H9 (cell line): Measurements from ENCODE around the gene GRIA4. TPM values are rescaled to one million over a fixed set of nuclear protein-coding genes. Genes with fewer than 3 reads are reported as not detected.

ENCODE experiments used
- DNase-seq: peaks from one replicate; pipeline ENCODE4 v3.0.0-alpha.2; 2017
- H2AFZ ChIP-seq: one replicate; pipeline ENCODE4 v1.6.1; 2013; ENCODE audit warnings: mild to moderate bottlenecking, low read length, control low read depth, moderate library complexity
- H2AK5ac ChIP-seq: 2 replicates; pipeline ENCODE4 v1.6.1; 2013; ENCODE audit warnings: low read length, control low read depth, mixed read lengths; ENCODE audit not compliant: insufficient read length
- H2BK120ac ChIP-seq: one replicate; pipeline ENCODE4 v1.6.1; 2013; ENCODE audit warnings: low read depth, mild to moderate bottlenecking, low read length, control low read depth, inconsistent platforms; ENCODE audit not compliant: poor library complexity, severe bottlenecking
- H2BK12ac ChIP-seq: 2 replicates; pipeline ENCODE4 v1.6.1; 2013; ENCODE audit warnings: low read length, control low read depth, mixed read lengths, low read depth; ENCODE audit not compliant: insufficient read length
- H2BK15ac ChIP-seq: 2 replicates; pipeline ENCODE4 v1.6.1; 2013; ENCODE audit warnings: low read depth, low read length, control low read depth
- H2BK20ac ChIP-seq: one replicate; pipeline ENCODE4 v1.6.1; 2013; ENCODE audit warnings: low read depth, mild to moderate bottlenecking, low read length, control low read depth, inconsistent platforms; ENCODE audit not compliant: poor library complexity, severe bottlenecking
- H2BK5ac ChIP-seq: 2 replicates; pipeline ENCODE4 v1.6.1; 2013; ENCODE audit warnings: low read length, control low read depth, mixed read lengths; ENCODE audit not compliant: insufficient read length
- H3K14ac ChIP-seq: 2 replicates; pipeline ENCODE4 v1.6.1; 2013; ENCODE audit warnings: low read length, control low read depth; ENCODE audit not compliant: insufficient read depth
- H3K18ac ChIP-seq: 2 replicates; pipeline ENCODE4 v1.6.1; 2013; ENCODE audit warnings: low read depth, mild to moderate bottlenecking, mixed read lengths, low read length, control low read depth; ENCODE audit not compliant: insufficient read length
- H3K23ac ChIP-seq: 2 replicates; pipeline ENCODE4 v1.6.1; 2013; ENCODE audit warnings: low read length, control low read depth, mixed read lengths, low read depth; ENCODE audit not compliant: insufficient read length
- H3K23me2 ChIP-seq: 2 replicates; pipeline ENCODE4 v1.6.1; 2013; ENCODE audit warnings: low read depth, mild to moderate bottlenecking, mixed read lengths, low read length, control low read depth; ENCODE audit not compliant: insufficient read length, poor library complexity, severe bottlenecking
- H3K27ac ChIP-seq: 2 replicates; pipeline ENCODE4 v1.5.1; 2013; ENCODE audit warnings: low read length, control low read depth, mixed read lengths, low read depth; ENCODE audit not compliant: insufficient read length
- H3K27me3 ChIP-seq: 2 replicates; pipeline ENCODE4 v1.6.1; 2013; ENCODE audit warnings: low read length, control low read depth, inconsistent platforms; ENCODE audit not compliant: insufficient read depth
- H3K4ac ChIP-seq: 2 replicates; pipeline ENCODE4 v1.6.1; 2013; ENCODE audit warnings: low read depth, mild to moderate bottlenecking, control low read depth, inconsistent platforms, low read length, moderate library complexity
- H3K4me1 ChIP-seq: 2 replicates; pipeline ENCODE4 v1.6.1; 2013; ENCODE audit warnings: low read length, control low read depth, inconsistent platforms; ENCODE audit not compliant: insufficient read depth
- H3K4me2 ChIP-seq: 2 replicates; pipeline ENCODE4 v1.6.1; 2013; ENCODE audit warnings: low read length, control low read depth, mixed read lengths; ENCODE audit not compliant: insufficient read length, insufficient read depth
- H3K56ac ChIP-seq: 2 replicates; pipeline ENCODE4 v1.6.1; 2013; ENCODE audit warnings: low read depth, mild to moderate bottlenecking, mixed read lengths, low read length, control low read depth; ENCODE audit not compliant: insufficient read length
- H3K79me1 ChIP-seq: 2 replicates; pipeline ENCODE4 v1.6.1; 2013; ENCODE audit warnings: low read depth, mild to moderate bottlenecking, moderate library complexity, low read length, control low read depth, inconsistent platforms; ENCODE audit not compliant: insufficient read depth, poor library complexity, severe bottlenecking
- H3K79me2 ChIP-seq: 2 replicates; pipeline ENCODE4 v1.6.1; 2013; ENCODE audit warnings: low read length, control low read depth, inconsistent platforms; ENCODE audit not compliant: insufficient read depth
- H3K9ac ChIP-seq: 2 replicates; pipeline ENCODE4 v1.6.1; 2013; ENCODE audit warnings: low read length, control low read depth, mixed read lengths; ENCODE audit not compliant: insufficient read length; ENCODE audit errors: extremely low read depth
- H3K9me3 ChIP-seq: one replicate; pipeline ENCODE4 v1.6.1; 2013; ENCODE audit warnings: low read depth, low read length, inconsistent platforms; ENCODE audit not compliant: control insufficient read depth
- H3T11ph ChIP-seq: one replicate; pipeline ENCODE4 v1.6.1; 2013; ENCODE audit warnings: mild to moderate bottlenecking, low read length, control low read depth, inconsistent platforms
- H4K20me1 ChIP-seq: one replicate; pipeline ENCODE4 v1.6.1; 2013; ENCODE audit not compliant: control insufficient read depth, insufficient read length, insufficient read depth
- H4K5ac ChIP-seq: 2 replicates; pipeline ENCODE4 v1.6.1; 2013; ENCODE audit warnings: low read depth, mild to moderate bottlenecking, mixed read lengths, low read length, control low read depth; ENCODE audit not compliant: insufficient read length
- H4K8ac ChIP-seq: replicated peaks from 2 replicates; pipeline ENCODE4 v1.6.1; 2013; ENCODE audit warnings: low read length, control low read depth, mixed read lengths, low read depth; ENCODE audit not compliant: insufficient read length
- H4K91ac ChIP-seq: 2 replicates; pipeline ENCODE4 v1.6.1; 2013; ENCODE audit warnings: low read depth, mild to moderate bottlenecking, moderate library complexity, mixed read lengths, low read length, control low read depth; ENCODE audit not compliant: insufficient read length
- H3K27ac Mint-ChIP-seq, 3 experiments: 2 replicates in 2 of 3; 3 replicates in 1 of 3; pipeline ENCODE4 v1.8.0; 2020 to 2021; ENCODE audit warnings: mixed read lengths in 3 of 3, mild to moderate bottlenecking in 1 of 3, moderate library complexity in 1 of 3
- H3K27me3 Mint-ChIP-seq: 2 replicates; pipeline ENCODE4 v1.8.0; 2021; ENCODE audit warnings: low read depth, mild to moderate bottlenecking, moderate library complexity, mixed read lengths
- H3K36me3 Mint-ChIP-seq, 3 experiments: 2 replicates in 2 of 3; 3 replicates in 1 of 3; pipeline ENCODE4 v1.8.0; 2020 to 2021; ENCODE audit warnings: low read depth in 3 of 3, mixed read lengths in 3 of 3; ENCODE audit not compliant: insufficient read depth in 1 of 3
- H3K4me1 Mint-ChIP-seq, 2 experiments: 2 replicates each; pipeline ENCODE4 v1.8.0; 2020; ENCODE audit warnings: mixed read lengths in 2 of 2
- H3K4me3 Mint-ChIP-seq, 2 experiments: 2 replicates in 1 of 2; 3 replicates in 1 of 2; pipeline ENCODE4 v1.8.0; 2020 to 2021; ENCODE audit warnings: mild to moderate bottlenecking in 2 of 2, mixed read lengths in 2 of 2, moderate library complexity in 1 of 2
- H3K9me3 Mint-ChIP-seq, 2 experiments: 2 replicates in 1 of 2; 3 replicates in 1 of 2; pipeline ENCODE4 v1.8.0; 2020; ENCODE audit warnings: mild to moderate bottlenecking in 2 of 2, mixed read lengths in 2 of 2, moderate library complexity in 1 of 2
- CTCF ChIP-seq: fragments of 200-600 bp; sonication (generic); conservative IDR thresholded peaks from 3 replicates; pipeline ENCODE4 v1.8.0; 2021; ENCODE audit warnings: antibody characterized with exemption, mild to moderate bottlenecking
- WGBS: extraction: QIAGEN DNeasy Blood & Tissue Kit; methylation state at CpG from one replicate; pipeline ENCODE4 v1.1.7; 2013; ENCODE audit warnings: missing lambda C conversion rate, low lambda C conversion rate, mixed read lengths; ENCODE audit not compliant: insufficient read length; ENCODE audit errors: extremely low coverage; 5-methylcytosine and 5-hydroxymethylcytosine counted together
- total RNA-seq: library from RNA; stranded (reverse); gene quantifications from 2 replicates; pipeline ENCODE4 v1.2.1, GENCODE V29; 2021

The GRIA4 gene
- total RNA-seq, 1 experiment from 2014 or later, result 0.83 TPM

GRCh38 chr11:105906517-105906916 lies 296.6 kb downstream of the GRIA4 start:
- no peak overlapping the region for H3K23ac ChIP-seq
- no peaks in the 10 kb centered on the region for H3K9me3 Mint-ChIP-seq

More at GRCh38 chr11:105906517-105906916, 296.6 kb downstream of the GRIA4 start:
- Histone ChIP-seq H2BK15ac (no peak overlapping the region), H2BK120ac (no peak overlapping the region), H2AFZ (no peak overlapping the region), H3K27ac (no peak overlapping the region), H3K18ac (no peak overlapping the region), H4K5ac (no peak overlapping the region), H3K4me1 (no peaks in the 10 kb centered on the region), H3K14ac (no peak overlapping the region), H3K9me3 (no peaks in the 10 kb centered on the region), H3K79me2 (no peaks in the 10 kb centered on the region), H4K91ac (no peak overlapping the region), H4K20me1 (no peaks in the 10 kb centered on the region), H3K4me2 (no peak overlapping the region), H3K23me2 (no peaks in the 10 kb centered on the region), H4K8ac (no peak overlapping the region), H3K4ac (no peak overlapping the region), H3K56ac (no peak overlapping the region), H2BK12ac (no peak overlapping the region), H3K9ac (no peak overlapping the region), H3T11ph (no peak overlapping the region), H3K27me3 (no peaks in the 10 kb centered on the region), H2BK5ac (no peak overlapping the region), H2AK5ac (no peak overlapping the region), H3K79me1 (no peaks in the 10 kb centered on the region), H2BK20ac (no peak overlapping the region)
- no peak overlapping the region for H3K27ac Mint-ChIP-seq
- no CpG with 5 or more reads among the region's 5 CpGs for WGBS
- H3K27me3 Mint-ChIP-seq, result no peaks in the 10 kb centered on the region
- H3K4me3 Mint-ChIP-seq, result no peak overlapping the region
- TF ChIP-seq CTCF, result no peak
- H3K36me3 Mint-ChIP-seq, result no peaks in the 10 kb centered on the region
- peaks cover 4 to 11% of the 10 kb centered on the region in 2 experiments; a peak in 3 of 4 replicates for H3K4me1 Mint-ChIP-seq
- no peak for DNase-seq
